ENCODE results near the gene PRXL2B. TPM values are rescaled to one million over a fixed set of nuclear protein-coding genes. Genes with fewer than 3 reads are reported as not detected.

Gene PRXL2B
- total and polyA plus RNA-seq, 2 experiments from 2014 or later, result 25.5 to 44.0 TPM

DNA sequence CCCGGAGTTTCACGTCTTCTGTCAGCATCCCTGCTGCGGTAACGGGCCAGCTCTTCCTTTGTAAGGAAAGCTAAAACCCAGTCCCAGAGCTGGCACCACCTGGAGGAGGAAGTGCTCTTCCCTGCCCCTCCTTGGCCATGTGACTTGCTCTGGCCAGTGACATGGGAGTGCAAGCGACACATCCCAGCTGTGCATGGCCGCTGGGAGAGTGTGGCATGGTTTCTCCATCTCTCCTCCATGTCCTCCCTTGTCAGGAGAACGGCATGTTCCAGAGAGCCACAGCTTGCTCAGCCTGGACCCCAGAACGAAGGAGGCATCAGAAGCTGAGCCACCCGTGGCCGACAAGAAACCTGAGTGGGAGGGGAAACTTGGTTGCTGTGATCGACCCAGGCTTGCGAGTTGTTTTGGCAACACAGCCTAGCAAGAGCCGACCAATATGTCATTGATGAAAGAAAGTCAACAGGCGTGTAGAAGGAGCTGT, 2.7 kb upstream of the PRXL2B start:
- H3K4me3 Mint-ChIP-seq, result peak overlapping the region; percentile 30
- H3K4me1 Mint-ChIP-seq, result peaks cover 24% of the 10 kb centered on the region
- peaks cover 8% of the 10 kb centered on the region for H3K27me3 Mint-ChIP-seq (ENCODE audit: insufficient read depth, low read depth, poor library complexity)
- no peaks in the 10 kb centered on the region for H3K27me3 ChIP-seq (ENCODE audit: insufficient read depth)
- no peaks in the 10 kb centered on the region for H3K9me3 Mint-ChIP-seq
- H3K79me2 ChIP-seq (replicated peaks; ENCODE audit: insufficient read depth), result no peaks in the 10 kb centered on the region
- H3K9me2 ChIP-seq (ENCODE audit: insufficient read depth), result no peaks in the 10 kb centered on the region
- DNase-seq (ENCODE audit: low spot score), result peak; percentile 51
- H3F3A ChIP-seq (replicated peaks; ENCODE audit: low read depth), result no peaks in the 10 kb centered on the region
- H3K4me3 ChIP-seq, result no peak overlapping the region
- no peak overlapping the region for H3K27ac ChIP-seq (ENCODE audit: low read depth)
- peaks cover 13% of the 10 kb centered on the region for H3K4me1 ChIP-seq (ENCODE audit: insufficient read depth)
- H3K36me3 Mint-ChIP-seq (ENCODE audit: low read depth), result no peaks in the 10 kb centered on the region
- H3K4me2 ChIP-seq, result 0 out of 2 replicates have a peak overlapping the region, but pooled peaks have one; percentile 26
- no peak; the same call in 2 of the 3 replicates for ATAC-seq
- no peaks in the 10 kb centered on the region for H3K36me3 ChIP-seq (ENCODE audit: insufficient read depth)
- no peak overlapping the region for H3K27ac Mint-ChIP-seq
- H2AFZ ChIP-seq, result no peak overlapping the region
- TF ChIP-seq EZH2 (IDR thresholded peaks at IDR 0.05; ENCODE audit: low read depth, unreplicated experiment) (no peak), ZNF462 (CRISPR knock-in tag; IDR thresholded peaks at IDR 0.05) (no peak), POLR2AphosphoS5 (IDR thresholded peaks at IDR 0.05; ENCODE audit: low read depth) (0 out of 2 replicates have a peak, but pooled peaks have one; percentile 2), STAT1 (IDR thresholded peaks at IDR 0.05; ENCODE audit: unreplicated experiment) (no peak), ZNF114 (CRISPR knock-in tag; IDR thresholded peaks at IDR 0.05) (no peak), CTCF (conservative IDR thresholded peaks at IDR 0.05; ENCODE audit: low read depth in 2 of 2) (0 out of 4 replicates have a peak, but pooled peaks of 1 of the 2 experiments have one; percentile 0), EZH2phosphoT487 (IDR thresholded peaks at IDR 0.05; ENCODE audit: unreplicated experiment) (no peak), NANOG (IDR thresholded peaks at IDR 0.05; ENCODE audit: borderline replicate concordance) (no peak), JUNB (IDR thresholded peaks at IDR 0.05; ENCODE audit: unreplicated experiment) (no peak), CREB1 (CRISPR knock-in tag; IDR thresholded peaks at IDR 0.05; ENCODE audit: low read depth) (no peak)
- TF ChIP-seq, protein P1, sequence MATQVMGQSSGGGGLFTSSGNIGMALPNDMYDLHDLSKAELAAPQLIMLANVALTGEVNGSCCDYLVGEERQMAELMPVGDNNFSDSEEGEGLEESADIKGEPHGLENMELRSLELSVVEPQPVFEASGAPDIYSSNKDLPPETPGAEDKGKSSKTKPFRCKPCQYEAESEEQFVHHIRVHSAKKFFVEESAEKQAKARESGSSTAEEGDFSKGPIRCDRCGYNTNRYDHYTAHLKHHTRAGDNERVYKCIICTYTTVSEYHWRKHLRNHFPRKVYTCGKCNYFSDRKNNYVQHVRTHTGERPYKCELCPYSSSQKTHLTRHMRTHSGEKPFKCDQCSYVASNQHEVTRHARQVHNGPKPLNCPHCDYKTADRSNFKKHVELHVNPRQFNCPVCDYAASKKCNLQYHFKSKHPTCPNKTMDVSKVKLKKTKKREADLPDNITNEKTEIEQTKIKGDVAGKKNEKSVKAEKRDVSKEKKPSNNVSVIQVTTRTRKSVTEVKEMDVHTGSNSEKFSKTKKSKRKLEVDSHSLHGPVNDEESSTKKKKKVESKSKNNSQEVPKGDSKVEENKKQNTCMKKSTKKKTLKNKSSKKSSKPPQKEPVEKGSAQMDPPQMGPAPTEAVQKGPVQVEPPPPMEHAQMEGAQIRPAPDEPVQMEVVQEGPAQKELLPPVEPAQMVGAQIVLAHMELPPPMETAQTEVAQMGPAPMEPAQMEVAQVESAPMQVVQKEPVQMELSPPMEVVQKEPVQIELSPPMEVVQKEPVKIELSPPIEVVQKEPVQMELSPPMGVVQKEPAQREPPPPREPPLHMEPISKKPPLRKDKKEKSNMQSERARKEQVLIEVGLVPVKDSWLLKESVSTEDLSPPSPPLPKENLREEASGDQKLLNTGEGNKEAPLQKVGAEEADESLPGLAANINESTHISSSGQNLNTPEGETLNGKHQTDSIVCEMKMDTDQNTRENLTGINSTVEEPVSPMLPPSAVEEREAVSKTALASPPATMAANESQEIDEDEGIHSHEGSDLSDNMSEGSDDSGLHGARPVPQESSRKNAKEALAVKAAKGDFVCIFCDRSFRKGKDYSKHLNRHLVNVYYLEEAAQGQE (IDR thresholded peaks at IDR 0.05; ENCODE audit: unreplicated experiment), result no peak
- H4K20me1 ChIP-seq (replicated peaks; ENCODE audit: insufficient read depth), result no peaks in the 10 kb centered on the region
